Measurements from ENCODE around the gene NLGN1.

- no peak for TF ChIP-seq POLR2AphosphoS5 (IDR thresholded peaks at IDR 0.05)
- no peak for TF ChIP-seq POLR2A (IDR thresholded peaks at IDR 0.05)
Measured at GRCh38 chr3:173465898-173466678, 68.5 kb downstream of the NLGN1 start.
